HepG2 (cell line): ENCODE results near the gene LAPTM4A.
A peak's percentile ranks its signal among the peaks of the same experiment; 100 is the strongest.

Experiments
- ASH2L ChIP-seq: fragments of 300-600, 200-600 bp; sonication (generic); IDR thresholded peaks from 2 replicates; pipeline ENCODE4 v1.7.0; 2017; ENCODE audit warnings: low read depth, mild to moderate bottlenecking, moderate library complexity, mixed read lengths, low read length; ENCODE audit not compliant: insufficient read length
- CHD4 ChIP-seq: fragments of 200-600 bp; sonication (generic); IDR thresholded peaks from 2 replicates; pipeline ENCODE4 v1.7.0; 2017; ENCODE audit warnings: mild to moderate bottlenecking, low read length, borderline replicate concordance
- EZH2 ChIP-seq: conservative IDR thresholded peaks from 2 replicates; pipeline ENCODE4 v1.6.1; 2012; ENCODE audit warnings: mild to moderate bottlenecking, low read depth, low read length, moderate library complexity
- HBP1 ChIP-seq: IDR thresholded peaks from 2 replicates; pipeline ENCODE4 v1.6.1; 2016; ENCODE audit warnings: low read depth, control low read depth
- NPAS2 ChIP-seq: sonication (generic); formaldehyde crosslinking; IDR thresholded peaks from 2 replicates; pipeline ENCODE4 v1.8.0; 2022; ENCODE audit warnings: mild to moderate bottlenecking, missing genetic modification reagents, borderline replicate concordance
- POLR2A ChIP-seq, 2 experiments: IDR thresholded peaks; 2 replicates each; pipeline ENCODE4 v1.6.1; 2011; ENCODE audit warnings: low read depth in 2 of 2, low read length in 2 of 2, mild to moderate bottlenecking in 1 of 2, moderate library complexity in 1 of 2; ENCODE audit not compliant: insufficient read depth in 1 of 2
- SNAI1 ChIP-seq: sonication (generic); formaldehyde crosslinking; IDR thresholded peaks from 2 replicates; pipeline ENCODE4 v1.5.0; 2020; ENCODE audit warnings: mild to moderate bottlenecking, missing genetic modification reagents, borderline replicate concordance
- THAP11 ChIP-seq: IDR thresholded peaks from 2 replicates; pipeline ENCODE4 v1.6.1; 2016; ENCODE audit warnings: missing biosample characterization, missing genetic modification reagents
- ZBTB43 ChIP-seq: sonication (generic); formaldehyde crosslinking; conservative IDR thresholded peaks from 2 replicates; pipeline ENCODE4 v1.4.0; 2020; ENCODE audit warnings: missing genetic modification reagents
- ZNF263 ChIP-seq: sonication (generic); formaldehyde crosslinking; IDR thresholded peaks from 2 replicates; pipeline ENCODE4 v1.4.0; 2020; ENCODE audit warnings: missing genetic modification reagents
- TF ChIP-seq, protein P1 (sequence below): fragments of 450-650 bp; IDR thresholded peaks from 2 replicates; pipeline ENCODE4 v1.6.1; 2016
- TF ChIP-seq, protein P2 (sequence below): sonication (generic); formaldehyde crosslinking; IDR thresholded peaks from 2 replicates; pipeline ENCODE4 v1.4.0; 2020; ENCODE audit warnings: missing genetic modification reagents

- TF ChIP-seq THAP11 (CRISPR knock-in tag) (no peak; the same call in 1 of the 2 replicates), ASH2L (peak; percentile 72), ZBTB43 (CRISPR knock-in tag) (no peak), CHD4 (no peak), HBP1 (CRISPR knock-in tag) (peak; percentile 38), ZNF263 (CRISPR knock-in tag) (no peak), NPAS2 (CRISPR knock-in tag) (no peak), EZH2 (no peak), POLR2A (IDR thresholded peaks at IDR 0.05; ENCODE audit: insufficient read depth in 1 of 2, low read depth in 2 of 2, low read length in 2 of 2) (peak in 1 of 2 experiments; percentile 57; a peak in 2 of 4 replicates), SNAI1 (CRISPR knock-in tag) (no peak)
- TF ChIP-seq, protein P1, sequence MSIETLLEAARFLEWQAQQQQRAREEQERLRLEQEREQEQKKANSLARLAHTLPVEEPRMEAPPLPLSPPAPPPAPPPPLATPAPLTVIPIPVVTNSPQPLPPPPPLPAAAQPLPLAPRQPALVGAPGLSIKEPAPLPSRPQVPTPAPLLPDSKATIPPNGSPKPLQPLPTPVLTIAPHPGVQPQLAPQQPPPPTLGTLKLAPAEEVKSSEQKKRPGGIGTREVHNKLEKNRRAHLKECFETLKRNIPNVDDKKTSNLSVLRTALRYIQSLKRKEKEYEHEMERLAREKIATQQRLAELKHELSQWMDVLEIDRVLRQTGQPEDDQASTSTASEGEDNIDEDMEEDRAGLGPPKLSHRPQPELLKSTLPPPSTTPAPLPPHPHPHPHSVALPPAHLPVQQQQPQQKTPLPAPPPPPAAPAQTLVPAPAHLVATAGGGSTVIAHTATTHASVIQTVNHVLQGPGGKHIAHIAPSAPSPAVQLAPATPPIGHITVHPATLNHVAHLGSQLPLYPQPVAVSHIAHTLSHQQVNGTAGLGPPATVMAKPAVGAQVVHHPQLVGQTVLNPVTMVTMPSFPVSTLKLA = no peak
- TF ChIP-seq, protein P2, sequence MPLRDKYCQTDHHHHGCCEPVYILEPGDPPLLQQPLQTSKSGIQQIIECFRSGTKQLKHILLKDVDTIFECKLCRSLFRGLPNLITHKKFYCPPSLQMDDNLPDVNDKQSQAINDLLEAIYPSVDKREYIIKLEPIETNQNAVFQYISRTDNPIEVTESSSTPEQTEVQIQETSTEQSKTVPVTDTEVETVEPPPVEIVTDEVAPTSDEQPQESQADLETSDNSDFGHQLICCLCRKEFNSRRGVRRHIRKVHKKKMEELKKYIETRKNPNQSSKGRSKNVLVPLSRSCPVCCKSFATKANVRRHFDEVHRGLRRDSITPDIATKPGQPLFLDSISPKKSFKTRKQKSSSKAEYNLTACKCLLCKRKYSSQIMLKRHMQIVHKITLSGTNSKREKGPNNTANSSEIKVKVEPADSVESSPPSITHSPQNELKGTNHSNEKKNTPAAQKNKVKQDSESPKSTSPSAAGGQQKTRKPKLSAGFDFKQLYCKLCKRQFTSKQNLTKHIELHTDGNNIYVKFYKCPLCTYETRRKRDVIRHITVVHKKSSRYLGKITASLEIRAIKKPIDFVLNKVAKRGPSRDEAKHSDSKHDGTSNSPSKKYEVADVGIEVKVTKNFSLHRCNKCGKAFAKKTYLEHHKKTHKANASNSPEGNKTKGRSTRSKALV (CRISPR knock-in tag) = peak; percentile 33; the same call in 1 of the 2 replicates
These were observed 38.9 kb downstream of the LAPTM4A start, which contains the start of gene MATN3 for GRCh38 chr2:20012282-20013125.
